Upper lobe of left lung (tissue), 6 donors: Measurements from ENCODE around the gene ABCA13. TPM values are rescaled to one million over a fixed set of nuclear protein-coding genes. Genes with fewer than 3 reads are reported as not detected.

Experiments used
- ATAC-seq, 2 donors: fragments of 200-7000 bp; cut with Tn5 transposase; one replicate each; pipeline ENCODE4 v1.9.1; 2022; ENCODE audit warnings: mild to moderate bottlenecking in 2 of 2, moderate library complexity in 2 of 2; ENCODE audit not compliant: low FRiP score in 2 of 2
- DNase-seq, 2 donors: peaks; one replicate each; pipeline ENCODE4 v3.0.0-alpha.2; 2019 to 2020
- H3K27ac ChIP-seq, 4 donors: fragments of 200-600 bp; sonication (generic); one replicate each; pipeline ENCODE4 v1.5.1; 2016 to 2019
- H3K27me3 ChIP-seq, 4 donors: fragments of 200-600 bp; sonication (generic); one replicate each; pipeline ENCODE4 v1.5.1; 2017 to 2019
- H3K36me3 ChIP-seq, 4 donors: fragments of 200-600 bp; sonication (generic); one replicate each; pipeline ENCODE4 v1.5.1; 2016 to 2019
- H3K4me1 ChIP-seq, 4 donors: fragments of 200-600 bp; sonication (generic); one replicate each; pipeline ENCODE4 v1.5.1; 2018 to 2019
- H3K4me3 ChIP-seq, 4 donors: fragments of 200-600 bp; sonication (generic); one replicate each; pipeline ENCODE4 v1.5.1; 2017 to 2019; ENCODE audit warnings: mild to moderate bottlenecking in 2 of 4, moderate library complexity in 1 of 4
- H3K9me3 ChIP-seq, 4 donors: fragments of 200-600 bp; sonication (generic); one replicate each; pipeline ENCODE4 v1.5.1; 2018 to 2019
- EP300 ChIP-seq, 4 donors: sonication (generic); formaldehyde crosslinking; IDR thresholded peaks; one replicate each; pipeline ENCODE4 v1.5.1; 2017; ENCODE audit warnings: antibody characterized with exemption in 4 of 4, control low read depth in 2 of 4
- POLR2A ChIP-seq, 4 donors: fragments of 450-650 bp; IDR thresholded peaks; one replicate each; pipeline ENCODE4 v1.5.1; 2016 to 2017; ENCODE audit warnings: antibody characterized with exemption in 4 of 4, mild to moderate bottlenecking in 2 of 4
- POLR2AphosphoS5 ChIP-seq, 2 donors: sonication (generic); formaldehyde crosslinking; IDR thresholded peaks; one replicate each; pipeline ENCODE4 v1.5.1; 2017; ENCODE audit warnings: antibody characterized with exemption in 2 of 2
- WGBS, 2 donors: methylation state at CpG; one replicate each; pipeline ENCODE4 v1.1.5; 2017 to 2018; 5-methylcytosine and 5-hydroxymethylcytosine counted together
- total RNA-seq, 6 donors: library from RNA; depleted of rRNA in 4 of 6; stranded (reverse); fragments of >200 nt in 4 of 6; gene quantifications; one replicate each; pipeline versions ENCODE4 v1.1.0 to v1.2.1, GENCODE V29; 2016 to 2021
- TF ChIP-seq, protein P1 (sequence below), 6 experiments: fragments of 450-650 bp in 4 of 6; fragments of 200-600 bp in 2 of 6; sonication (generic) in 2 of 6; IDR thresholded peaks; one replicate each; pipeline ENCODE4 v1.5.1; 2016 to 2019; ENCODE audit warnings: antibody characterized with exemption in 6 of 6
- donor health status: DM: no; HTN: no; CAD: no; lungs with moderate emphysema.
- donor health status: DM: no; HTN: yes; CAD: no; lungs with severe emphysema.

The ABCA13 gene
- total RNA-seq, 6 donors from 2014 or later = 0.49 to 27.7 (median 7.1) TPM

DNA sequence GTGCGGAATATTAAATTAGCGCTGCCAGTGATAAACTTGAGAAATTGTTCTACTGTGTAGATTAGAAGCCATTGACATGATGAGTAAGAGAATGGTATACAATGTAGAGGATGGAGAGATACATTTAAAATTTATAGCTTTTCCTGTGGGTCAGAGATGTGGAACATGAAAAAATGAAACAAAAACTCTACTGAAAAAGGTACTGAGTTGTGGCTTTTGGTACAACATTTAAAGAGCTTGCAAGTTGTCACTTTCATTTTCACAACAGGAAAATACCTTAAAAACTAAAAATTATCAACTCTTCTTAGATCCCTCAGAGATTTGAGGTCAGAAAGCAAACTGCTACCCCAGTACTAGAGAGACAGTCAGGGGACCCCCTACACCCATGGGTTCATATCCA, 404.3 kb downstream of the ABCA13 start:
- Histone ChIP-seq H3K9me3 (peaks cover 0 to 6% (median 3%) of the 10 kb centered on the region in 4 donors), H3K4me3 (no peak overlapping the region), H3K27me3 (no peaks in the 10 kb centered on the region), H3K36me3 (no peaks in the 10 kb centered on the region), H3K27ac (no peak overlapping the region), H3K4me1 (no peaks in the 10 kb centered on the region)
- DNase-seq (no peak), ATAC-seq (no peak)
- TF ChIP-seq, protein P1, sequence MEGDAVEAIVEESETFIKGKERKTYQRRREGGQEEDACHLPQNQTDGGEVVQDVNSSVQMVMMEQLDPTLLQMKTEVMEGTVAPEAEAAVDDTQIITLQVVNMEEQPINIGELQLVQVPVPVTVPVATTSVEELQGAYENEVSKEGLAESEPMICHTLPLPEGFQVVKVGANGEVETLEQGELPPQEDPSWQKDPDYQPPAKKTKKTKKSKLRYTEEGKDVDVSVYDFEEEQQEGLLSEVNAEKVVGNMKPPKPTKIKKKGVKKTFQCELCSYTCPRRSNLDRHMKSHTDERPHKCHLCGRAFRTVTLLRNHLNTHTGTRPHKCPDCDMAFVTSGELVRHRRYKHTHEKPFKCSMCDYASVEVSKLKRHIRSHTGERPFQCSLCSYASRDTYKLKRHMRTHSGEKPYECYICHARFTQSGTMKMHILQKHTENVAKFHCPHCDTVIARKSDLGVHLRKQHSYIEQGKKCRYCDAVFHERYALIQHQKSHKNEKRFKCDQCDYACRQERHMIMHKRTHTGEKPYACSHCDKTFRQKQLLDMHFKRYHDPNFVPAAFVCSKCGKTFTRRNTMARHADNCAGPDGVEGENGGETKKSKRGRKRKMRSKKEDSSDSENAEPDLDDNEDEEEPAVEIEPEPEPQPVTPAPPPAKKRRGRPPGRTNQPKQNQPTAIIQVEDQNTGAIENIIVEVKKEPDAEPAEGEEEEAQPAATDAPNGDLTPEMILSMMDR (IDR thresholded peaks at IDR 0.05) = no peak
- no peak for TF ChIP-seq POLR2A (IDR thresholded peaks at IDR 0.05)
- no peak for TF ChIP-seq EP300 (IDR thresholded peaks at IDR 0.05)
- WGBS, 2 donors = 96 to 97% methylated on average over 2 of the region's 2 CpGs

DNA sequence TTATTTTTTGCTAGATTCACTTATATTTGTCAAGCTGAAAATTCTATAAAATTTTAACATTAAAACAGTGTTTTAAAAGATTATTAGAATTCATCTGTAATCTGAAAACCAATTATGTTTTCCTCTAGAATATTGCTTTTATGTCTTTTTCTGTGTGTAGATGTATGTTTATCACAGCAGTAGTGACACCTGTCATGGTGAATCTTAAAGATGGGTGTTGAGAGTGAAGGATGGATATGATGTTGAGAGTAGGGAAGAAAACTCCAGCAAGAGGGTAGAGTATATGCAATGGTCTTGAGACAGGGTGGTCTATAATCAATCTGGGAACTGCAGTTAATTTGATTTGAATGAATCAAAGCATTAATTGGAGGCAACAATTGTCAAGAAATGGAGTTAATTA, 416.2 kb downstream of the ABCA13 start:
- no peaks in the 10 kb centered on the region for H3K9me3 ChIP-seq
- no peak for TF ChIP-seq POLR2A (IDR thresholded peaks at IDR 0.05)
- TF ChIP-seq EP300 (IDR thresholded peaks at IDR 0.05) = no peak
- TF ChIP-seq, protein P1 (IDR thresholded peaks at IDR 0.05) = no peak
- TF ChIP-seq POLR2AphosphoS5 (IDR thresholded peaks at IDR 0.05) = no peak
- no peaks in the 10 kb centered on the region for H3K4me1 ChIP-seq
- ATAC-seq (no peak), DNase-seq (no peak)
- H3K36me3 ChIP-seq = no peaks in the 10 kb centered on the region
- H3K27me3 ChIP-seq = no peaks in the 10 kb centered on the region
- no peak overlapping the region for H3K4me3 ChIP-seq
- no peak overlapping the region for H3K27ac ChIP-seq

DNA sequence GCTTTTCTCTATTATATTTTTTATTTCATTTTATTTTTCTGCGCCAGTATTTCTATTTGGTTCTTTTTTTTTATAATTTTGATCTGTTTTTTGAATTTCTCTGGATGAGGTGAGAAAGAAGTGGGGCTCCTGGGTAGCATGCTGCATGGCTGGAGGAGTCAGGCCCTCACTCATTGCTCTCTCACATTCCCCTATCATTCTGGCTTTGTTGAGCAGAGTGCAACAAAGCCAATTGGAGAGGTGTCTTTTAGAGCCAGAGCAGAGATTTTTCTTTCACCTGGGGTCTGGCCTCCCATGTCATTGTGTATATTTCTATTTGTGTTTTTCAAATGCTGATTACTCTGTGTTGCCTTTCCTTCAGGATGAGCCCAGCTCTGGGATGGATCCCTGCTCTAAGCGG, 423.1 kb downstream of the ABCA13 start:
- H3K4me3 ChIP-seq = no peak overlapping the region
- TF ChIP-seq POLR2AphosphoS5 (IDR thresholded peaks at IDR 0.05) (no peak), POLR2A (IDR thresholded peaks at IDR 0.05) (no peak), EP300 (IDR thresholded peaks at IDR 0.05) (no peak)
- TF ChIP-seq, protein P1 (IDR thresholded peaks at IDR 0.05) = no peak
- no peaks in the 10 kb centered on the region for H3K27me3 ChIP-seq
- ATAC-seq (no peak), DNase-seq (no peak)
- WGBS, 2 donors = 92 to 95% methylated on average over 2 of the region's 2 CpGs
- no peak overlapping the region for H3K27ac ChIP-seq
- H3K4me1 ChIP-seq = no peaks in the 10 kb centered on the region
- no peaks in the 10 kb centered on the region for H3K9me3 ChIP-seq
- no peaks in the 10 kb centered on the region for H3K36me3 ChIP-seq

DNA sequence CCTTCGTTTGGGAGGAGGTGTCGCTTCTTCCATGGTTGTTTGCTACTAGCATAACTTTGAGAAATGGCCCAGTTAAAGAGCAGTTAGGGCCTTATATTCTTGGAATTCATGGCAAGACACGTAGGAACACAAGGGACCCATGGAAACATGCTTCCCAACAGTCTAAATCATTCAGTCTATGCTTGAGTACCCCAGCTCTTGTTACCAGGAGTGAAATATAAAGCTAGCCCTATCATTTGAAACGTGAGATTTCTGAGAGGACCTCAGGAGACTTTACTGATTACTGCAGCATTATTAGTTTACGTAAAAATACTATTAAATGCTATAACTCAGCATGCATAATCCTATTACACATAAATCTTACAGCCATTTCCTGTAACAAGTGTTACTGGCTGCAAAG, 424.5 kb downstream of the ABCA13 start:
- Histone ChIP-seq H3K4me3 (no peak overlapping the region), H3K27ac (no peak overlapping the region), H3K9me3 (no peaks in the 10 kb centered on the region), H3K27me3 (no peaks in the 10 kb centered on the region), H3K36me3 (no peaks in the 10 kb centered on the region), H3K4me1 (no peaks in the 10 kb centered on the region)
- TF ChIP-seq EP300 (IDR thresholded peaks at IDR 0.05) = no peak
- TF ChIP-seq, protein P1 (IDR thresholded peaks at IDR 0.05) = no peak
- TF ChIP-seq POLR2A (IDR thresholded peaks at IDR 0.05) = no peak
- TF ChIP-seq POLR2AphosphoS5 (IDR thresholded peaks at IDR 0.05) = no peak
- ATAC-seq (no peak), DNase-seq (no peak)
- 80% methylated on average over 5 of the region's 5 CpGs for WGBS, 2 donors

DNA sequence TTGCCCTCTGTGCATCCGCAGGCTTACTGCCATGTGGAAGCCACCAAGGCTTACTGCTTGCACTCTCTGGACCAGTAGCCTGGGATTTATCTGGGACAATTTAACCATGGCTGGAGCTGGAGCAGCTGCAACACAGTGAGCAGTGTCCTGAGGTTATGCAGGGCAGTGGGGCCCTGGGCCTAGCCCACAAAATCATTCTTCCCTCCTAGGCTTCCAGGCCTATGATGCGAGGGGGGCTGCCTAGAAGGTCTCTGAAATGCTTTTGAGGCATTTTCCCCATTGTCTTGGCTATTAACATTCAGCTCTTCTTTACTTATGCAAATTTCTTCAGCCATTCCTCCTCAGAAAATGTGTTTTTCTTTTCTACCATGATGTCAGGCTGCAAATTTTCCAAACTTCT, 439.4 kb downstream of the ABCA13 start:
- no peaks in the 10 kb centered on the region for H3K36me3 ChIP-seq
- ATAC-seq (no peak), DNase-seq (no peak)
- no peaks in the 10 kb centered on the region for H3K27me3 ChIP-seq
- H3K4me3 ChIP-seq = no peak overlapping the region
- no peaks in the 10 kb centered on the region for H3K9me3 ChIP-seq
- no peaks in the 10 kb centered on the region for H3K4me1 ChIP-seq
- 95 to 96% methylated on average over 2 of the region's 2 CpGs for WGBS, 2 donors
- TF ChIP-seq EP300 (IDR thresholded peaks at IDR 0.05) = no peak
- TF ChIP-seq, protein P1 (IDR thresholded peaks at IDR 0.05) = no peak
- no peak for TF ChIP-seq POLR2AphosphoS5 (IDR thresholded peaks at IDR 0.05)
- TF ChIP-seq POLR2A (IDR thresholded peaks at IDR 0.05) = no peak
- H3K27ac ChIP-seq = no peak overlapping the region
